Natural killer cell treated with Interleukin-12 subunit alpha and Interleukin-12 subunit beta and Interleukin-15 and Interleukin-18, amount 100 ng/mL, for 72 hours (primary cell): ENCODE results near the gene TMEM130. TPM values are rescaled to one million over a fixed set of nuclear protein-coding genes. Genes with fewer than 3 reads are reported as not detected.
A peak's percentile ranks its signal among the peaks of the same experiment; 100 is the strongest.
"Not testable (repeated sequence)": the region's sequence is repeated elsewhere in the genome, so short reads cannot be mapped to it uniquely, and the experiment has no call there.

Experiments used
- ATAC-seq, 2 donors: fragments of 150-1000 bp; cut with Tn5 transposase in 1 of 2; sonication (Bioruptor Pico), chemical (Tn5 transposase) in 1 of 2; 2 replicates each; pipeline ENCODE4 v1.10.0; 2021
- DNase-seq: peaks from one replicate; pipeline ENCODE4 v3.0.0; 2022; ENCODE audit warnings: low spot score
- H3K27ac Mint-ChIP-seq, 2 donors: 1 replicate in 1 of 2; 2 replicates in 1 of 2; pipeline ENCODE4 v1.8.0; 2022; ENCODE audit warnings: mixed read lengths in 2 of 2, mild to moderate bottlenecking in 1 of 2, moderate library complexity in 1 of 2
- H3K27me3 Mint-ChIP-seq, 2 donors: 1 replicate in 1 of 2; 2 replicates in 1 of 2; pipeline ENCODE4 v1.8.0; 2022; ENCODE audit warnings: mixed read lengths in 2 of 2
- H3K36me3 Mint-ChIP-seq: one replicate; pipeline ENCODE4 v1.8.0; 2022; ENCODE audit warnings: mixed read lengths
- H3K4me1 Mint-ChIP-seq, 2 donors: 1 replicate in 1 of 2; 2 replicates in 1 of 2; pipeline ENCODE4 v1.8.0; 2022; ENCODE audit warnings: low read depth in 2 of 2, mixed read lengths in 2 of 2, mild to moderate bottlenecking in 1 of 2
- H3K4me3 Mint-ChIP-seq: one replicate; pipeline ENCODE4 v1.8.0; 2022; ENCODE audit warnings: mixed read lengths
- H3K9me3 Mint-ChIP-seq: 2 replicates; pipeline ENCODE4 v1.8.0; 2022; ENCODE audit warnings: mixed read lengths
- total RNA-seq, 2 donors: library from RNA; stranded (reverse); gene quantifications; one replicate each; pipeline ENCODE4 v1.2.3, GENCODE V29; 2022

TMEM130 gene
- total RNA-seq, 2 donors from 2014 or later = not detected

GRCh38 chr7:98887038-98887437 lies 17.2 kb upstream of the TMEM130 start:
- DNase-seq = no peak
- no peaks in the 10 kb centered on the region for H3K27me3 Mint-ChIP-seq
- no peak for ATAC-seq
- no peak overlapping the region for H3K4me3 Mint-ChIP-seq
- H3K4me1 Mint-ChIP-seq = peaks cover 4 to 10% of the 10 kb centered on the region in 2 donors
- H3K9me3 Mint-ChIP-seq = no peaks in the 10 kb centered on the region
- H3K36me3 Mint-ChIP-seq = peaks cover 15% of the 10 kb centered on the region
- no peak overlapping the region for H3K27ac Mint-ChIP-seq

- no peak overlapping the region for H3K27ac Mint-ChIP-seq
Observed at GRCh38 chr7:98884416-98884815, 14.6 kb upstream of the TMEM130 start.

GRCh38 chr7:98881561-98882315 lies 11.9 kb upstream of the TMEM130 start:
- peaks cover 0 to 9% of the 10 kb centered on the region in 2 donors for H3K4me1 Mint-ChIP-seq
- DNase-seq (no peak), ATAC-seq (no peak)
- no peaks in the 10 kb centered on the region for H3K36me3 Mint-ChIP-seq
- H3K27ac Mint-ChIP-seq = no peak overlapping the region
- no peaks in the 10 kb centered on the region for H3K9me3 Mint-ChIP-seq
- no peaks in the 10 kb centered on the region for H3K27me3 Mint-ChIP-seq
- no peak overlapping the region for H3K4me3 Mint-ChIP-seq

More at GRCh38 chr7:98884416-98884815, 14.6 kb upstream of the TMEM130 start:
- Mint-ChIP-seq H3K4me3 (no peak overlapping the region), H3K36me3 (peaks cover 11% of the 10 kb centered on the region), H3K4me1 (peaks cover 10 to 13% of the 10 kb centered on the region in 2 donors), H3K27me3 (no peaks in the 10 kb centered on the region), H3K9me3 (no peaks in the 10 kb centered on the region)
- ATAC-seq (no peak), DNase-seq (no peak)

- H3K36me3 Mint-ChIP-seq = no peaks in the 10 kb centered on the region
- peak overlapping the region in 1 of 2 donors; percentile 93 for H3K27ac Mint-ChIP-seq
- no peaks in the 10 kb centered on the region for H3K27me3 Mint-ChIP-seq
- ATAC-seq = no peak
- DNase-seq = no peak
- H3K4me3 Mint-ChIP-seq = peak overlapping the region; percentile 91
- no peaks in the 10 kb centered on the region for H3K9me3 Mint-ChIP-seq
- peaks cover 0 to 9% of the 10 kb centered on the region in 2 donors for H3K4me1 Mint-ChIP-seq
Observed at GRCh38 chr7:98880485-98880884, 10.7 kb upstream of the TMEM130 start.

- H3K27ac Mint-ChIP-seq = peak overlapping the region; percentile 85 to 93
- peaks cover 0 to 9% of the 10 kb centered on the region in 2 donors for H3K4me1 Mint-ChIP-seq
- ATAC-seq (no peak), DNase-seq (no peak)
- no peaks in the 10 kb centered on the region for H3K36me3 Mint-ChIP-seq
- peak overlapping the region; percentile 91 for H3K4me3 Mint-ChIP-seq
- H3K27me3 Mint-ChIP-seq = no peaks in the 10 kb centered on the region
- H3K9me3 Mint-ChIP-seq = no peaks in the 10 kb centered on the region
Observed at GRCh38 chr7:98879979-98880315, 10.1 kb upstream of the TMEM130 start.

- ATAC-seq (peak; percentile 73 to 81), DNase-seq (peak; percentile 74)
- no peaks in the 10 kb centered on the region for H3K36me3 Mint-ChIP-seq
- peak overlapping the region; percentile 85 to 93 for H3K27ac Mint-ChIP-seq
- peaks cover 0 to 9% of the 10 kb centered on the region in 2 donors for H3K4me1 Mint-ChIP-seq
- H3K4me3 Mint-ChIP-seq = peak overlapping the region; percentile 91
- no peaks in the 10 kb centered on the region for H3K9me3 Mint-ChIP-seq
- H3K27me3 Mint-ChIP-seq = no peaks in the 10 kb centered on the region
Observed at GRCh38 chr7:98879198-98879978, 9.6 kb upstream of the TMEM130 start.

GRCh38 chr7:98878365-98879197 lies 8.8 kb upstream of the TMEM130 start, which contains the start of gene TRRAP:
TRRAP (plus strand) TSS chr7:98878532; CDS start chr7:98881151, 2,619 bp downstream.
- Mint-ChIP-seq H3K27ac (peak within 1 kb of the TSS; percentile 85 to 93), H3K27me3 (no peaks in the 10 kb centered on the region), H3K4me1 (peaks cover 0 to 9% of the 10 kb centered on the region in 2 donors), H3K36me3 (no peaks in the 10 kb centered on the region), H3K9me3 (no peaks in the 10 kb centered on the region), H3K4me3 (peak within 1 kb of the TSS; percentile 91)
- ATAC-seq (peak; percentile 88 to 89), DNase-seq (peak; percentile 82)

GRCh38 chr7:98877692-98878364 lies 8.0 kb upstream of the TMEM130 start:
- H3K9me3 Mint-ChIP-seq = no peaks in the 10 kb centered on the region
- ATAC-seq (no peak), DNase-seq (no peak)
- peak overlapping the region; percentile 36 for H3K4me3 Mint-ChIP-seq
- H3K4me1 Mint-ChIP-seq = peaks cover 0 to 9% of the 10 kb centered on the region in 2 donors
- H3K27ac Mint-ChIP-seq = peak overlapping the region; percentile 14 to 19
- H3K27me3 Mint-ChIP-seq = no peaks in the 10 kb centered on the region
- no peaks in the 10 kb centered on the region for H3K36me3 Mint-ChIP-seq

GRCh38 chr7:98877146-98877545 lies 7.3 kb upstream of the TMEM130 start:
- Mint-ChIP-seq H3K27ac (peak overlapping the region; percentile 14 to 19), H3K27me3 (no peaks in the 10 kb centered on the region)
- no peak for DNase-seq

GRCh38 chr7:98875501-98875900 lies 5.7 kb upstream of the TMEM130 start:
- DNase-seq = peak; percentile 12
- Mint-ChIP-seq H3K27ac (peak overlapping the region in 1 of 2 donors; percentile 53), H3K36me3 (no peaks in the 10 kb centered on the region), H3K9me3 (no peaks in the 10 kb centered on the region), H3K27me3 (peaks cover 0 to 3% of the 10 kb centered on the region in 2 donors), H3K4me1 (peaks cover 0 to 7% of the 10 kb centered on the region in 2 donors), H3K4me3 (no peak overlapping the region)
- ATAC-seq = no peak

More at GRCh38 chr7:98877146-98877545, 7.3 kb upstream of the TMEM130 start:
- peaks cover 0 to 9% of the 10 kb centered on the region in 2 donors for H3K4me1 Mint-ChIP-seq
- H3K36me3 Mint-ChIP-seq = no peaks in the 10 kb centered on the region
- H3K4me3 Mint-ChIP-seq = peak overlapping the region; percentile 36
- no peak for ATAC-seq
- H3K9me3 Mint-ChIP-seq = no peaks in the 10 kb centered on the region

GRCh38 chr7:98874942-98875341 lies 5.1 kb upstream of the TMEM130 start:
- Mint-ChIP-seq H3K36me3 (no peaks in the 10 kb centered on the region), H3K27ac (peak overlapping the region in 1 of 2 donors; percentile 53), H3K27me3 (peaks cover 0 to 3% of the 10 kb centered on the region in 2 donors), H3K9me3 (no peaks in the 10 kb centered on the region), H3K4me1 (peaks cover 0 to 4% of the 10 kb centered on the region in 2 donors), H3K4me3 (no peak overlapping the region)
- DNase-seq = no peak
- no peak for ATAC-seq

- peak; percentile 28 for DNase-seq
- not testable (repeated sequence) for H3K4me1 Mint-ChIP-seq, H3K4me3 Mint-ChIP-seq, ATAC-seq, H3K27me3 Mint-ChIP-seq, H3K36me3 Mint-ChIP-seq, H3K27ac Mint-ChIP-seq, H3K9me3 Mint-ChIP-seq
Observed at GRCh38 chr7:98873610-98874009, 3.8 kb upstream of the TMEM130 start.
